Gastroesophageal sphincter (tissue), 3 donors: ENCODE data around the gene EIPR1.

Experiments
- CTCF ChIP-seq, 4 experiments: fragments of 200-600 bp in 2 of 4; fragments of 450-650 bp in 2 of 4; sonication (generic) in 1 of 4; IDR thresholded peaks; one replicate each; pipeline ENCODE4 v1.5.1; 2017 to 2019; ENCODE audit warnings: antibody characterized with exemption in 4 of 4, mild to moderate bottlenecking in 2 of 4, moderate library complexity in 2 of 4
- POLR2A ChIP-seq, 2 donors: fragments of 450-650 bp; IDR thresholded peaks; one replicate each; pipeline ENCODE4 v1.6.1; 2017; ENCODE audit warnings: antibody characterized with exemption in 2 of 2, mild to moderate bottlenecking in 2 of 2, moderate library complexity in 1 of 2
- POLR2AphosphoS5 ChIP-seq: sonication (generic); formaldehyde crosslinking; IDR thresholded peaks from one replicate; pipeline ENCODE4 v1.6.1; 2017; ENCODE audit warnings: antibody characterized with exemption

- no peak for TF ChIP-seq CTCF (IDR thresholded peaks at IDR 0.05)
- TF ChIP-seq POLR2A (IDR thresholded peaks at IDR 0.05), result no peak
- no peak for TF ChIP-seq POLR2AphosphoS5
Observed at GRCh38 chr2:3343012-3343411, 34.6 kb downstream of the EIPR1 start.
